HG03439 (cell line): Measurements from ENCODE around the gene DNAJA1.
"Not testable (repeated sequence)": the region's sequence is repeated elsewhere in the genome, so short reads cannot be mapped to it uniquely, and the experiment has no call there.

Experiments used
- ATAC-seq: cut with Tn5 transposase; IDR thresholded peaks from one replicate; pipeline ENCODE4 v1.9.1; 2021; ENCODE audit warnings: mild to moderate bottlenecking, moderate library complexity; ENCODE audit not compliant: unreplicated experiment

Gene DNAJA1

GRCh38 chr9:33024966-33025571, at the start of gene DNAJA1:
Gene DNAJA1, plus strand, starts transcription at chr9:33025273. Its CDS starts 1,212 bp downstream, at chr9:33026485.
- peak; percentile 91 for ATAC-seq

DNA sequence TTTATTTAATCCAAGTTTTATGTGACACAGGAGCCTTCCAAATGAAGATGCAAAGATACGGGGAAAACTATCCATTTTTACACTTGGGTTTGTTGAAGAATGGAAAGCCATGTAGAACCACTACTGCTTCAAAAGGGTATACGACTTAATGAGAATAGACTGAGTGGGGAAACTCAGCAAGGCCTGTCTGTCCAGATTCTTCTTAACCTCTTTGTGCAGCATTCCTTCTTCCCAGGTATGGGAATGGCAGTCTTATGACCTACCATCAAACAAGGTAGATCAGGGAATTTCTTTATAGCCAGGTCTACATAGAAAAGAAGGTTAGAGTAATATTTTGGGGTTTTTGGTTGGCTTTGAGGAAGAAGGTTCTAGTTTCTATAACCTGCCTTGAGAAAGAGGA, 47.0 kb upstream of the DNAJA1 start:
- no peak for ATAC-seq

- no peak for ATAC-seq
Observed at GRCh38 chr9:32986971-32987370, 38.1 kb upstream of the DNAJA1 start.

DNA sequence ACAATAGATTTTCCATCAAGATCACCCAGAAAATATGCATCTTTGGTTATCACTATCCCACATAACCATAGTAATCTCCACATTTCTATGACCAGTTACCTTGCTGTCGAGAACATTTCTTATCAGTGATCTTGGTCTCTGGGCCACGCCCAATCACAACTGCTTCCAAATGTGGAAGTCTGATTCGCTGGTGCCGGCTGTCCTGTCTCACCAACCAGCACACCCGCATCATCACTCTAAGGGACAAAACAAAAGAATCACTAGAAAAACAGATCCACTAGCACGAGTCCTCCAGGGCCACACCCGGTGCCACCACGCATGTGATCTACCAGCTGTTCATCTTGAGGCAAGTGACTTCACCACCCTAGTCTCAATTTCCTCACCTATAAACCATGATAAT, 35.4 kb upstream of the DNAJA1 start:
- ATAC-seq = no peak

DNA sequence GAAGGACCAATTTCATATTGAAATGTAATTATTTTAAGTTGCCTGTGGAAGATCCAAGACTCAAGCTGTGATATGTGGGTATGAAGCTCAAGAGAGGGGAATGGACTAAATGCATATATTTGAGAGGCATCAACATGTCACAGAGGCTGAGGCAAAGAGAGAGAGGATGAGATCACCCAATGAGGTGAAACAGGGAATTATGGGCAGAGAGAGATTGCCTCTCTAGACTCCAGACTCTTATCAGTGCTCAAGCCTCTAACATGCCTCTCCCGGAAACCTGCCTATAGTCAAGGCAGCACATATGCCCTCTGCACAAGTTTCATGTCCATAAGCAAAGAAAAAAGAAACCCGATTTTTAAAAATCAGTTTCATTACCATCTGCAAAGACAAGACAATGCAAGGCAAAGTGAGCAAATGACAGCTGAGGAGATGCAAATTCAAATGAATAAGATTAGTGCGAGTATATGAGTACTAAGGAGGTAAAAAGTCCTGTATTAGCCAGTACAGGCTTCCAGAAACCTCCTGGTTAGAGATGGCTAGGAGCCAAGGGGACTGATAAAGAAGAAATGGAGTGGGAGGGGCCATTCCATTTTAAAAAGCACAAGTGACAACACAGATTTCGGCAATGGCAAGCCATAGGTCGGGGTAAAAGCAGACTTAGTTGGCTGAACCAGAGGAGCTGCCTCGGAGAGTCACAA, 33.0 kb upstream of the DNAJA1 start:
- ATAC-seq = no peak

- ATAC-seq = no peak
Observed at GRCh38 chr9:32992595-32993238, 32.4 kb upstream of the DNAJA1 start.

DNA sequence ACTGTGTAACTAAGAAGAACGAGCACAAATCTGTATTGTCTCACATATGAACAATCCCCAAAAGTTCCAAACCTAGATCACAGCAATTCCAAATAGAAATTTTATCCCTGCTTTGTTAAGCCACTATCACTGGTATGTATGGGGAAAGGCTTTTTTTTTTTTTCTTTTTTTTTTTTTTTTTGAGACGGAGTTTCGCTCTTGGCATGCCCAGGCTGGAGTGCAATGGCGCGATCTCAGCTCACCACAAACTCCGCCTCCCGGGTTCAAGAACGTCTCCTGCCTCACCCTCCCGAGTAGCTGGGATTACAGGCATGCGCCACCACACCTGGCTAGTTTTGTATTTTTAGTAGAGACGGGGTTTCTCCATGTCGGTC, 24.4 kb upstream of the DNAJA1 start:
- ATAC-seq = not testable (repeated sequence)

DNA sequence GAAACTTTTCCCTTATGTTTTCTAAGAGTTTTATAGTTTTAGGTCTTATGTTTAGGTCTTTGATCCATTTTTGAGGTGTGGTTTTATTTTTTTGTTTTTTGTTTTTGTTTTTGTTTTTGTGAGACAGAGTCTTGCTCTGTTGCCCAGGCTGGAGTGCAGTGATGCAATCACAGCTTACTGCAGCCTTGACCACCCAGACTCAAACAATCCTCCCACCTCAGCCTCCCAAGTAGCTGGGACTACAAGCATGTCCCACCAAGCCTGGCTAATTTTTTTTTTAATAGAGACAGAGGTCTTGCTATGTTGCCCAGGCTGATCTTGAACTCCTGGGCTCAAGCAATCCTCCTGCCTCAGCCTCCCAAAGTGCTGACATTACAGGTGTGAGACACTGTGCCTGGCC, 19.7 kb upstream of the DNAJA1 start:
- ATAC-seq = not testable (repeated sequence)

DNA sequence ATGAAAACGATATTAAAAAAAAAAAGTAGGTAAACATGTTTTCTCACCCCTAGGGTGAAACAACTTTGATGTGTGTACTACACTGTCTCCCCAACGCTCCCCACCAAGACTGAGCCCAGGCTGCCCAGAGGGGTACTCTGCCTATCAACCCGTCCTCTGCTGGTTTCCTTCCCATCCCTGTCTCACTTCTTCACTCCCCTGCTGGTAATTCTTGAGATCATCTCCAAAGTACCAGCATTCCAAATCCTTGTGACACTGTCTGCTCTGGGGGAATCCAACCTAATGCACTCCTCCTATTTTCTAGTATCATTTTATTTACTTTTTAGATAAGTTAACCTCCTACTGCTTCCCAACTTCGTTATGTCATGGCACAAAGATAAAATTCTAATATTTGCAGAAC, 17.3 kb upstream of the DNAJA1 start:
- no peak for ATAC-seq

- no peak for ATAC-seq
Observed at GRCh38 chr9:33011831-33012230, 13.2 kb upstream of the DNAJA1 start.

DNA sequence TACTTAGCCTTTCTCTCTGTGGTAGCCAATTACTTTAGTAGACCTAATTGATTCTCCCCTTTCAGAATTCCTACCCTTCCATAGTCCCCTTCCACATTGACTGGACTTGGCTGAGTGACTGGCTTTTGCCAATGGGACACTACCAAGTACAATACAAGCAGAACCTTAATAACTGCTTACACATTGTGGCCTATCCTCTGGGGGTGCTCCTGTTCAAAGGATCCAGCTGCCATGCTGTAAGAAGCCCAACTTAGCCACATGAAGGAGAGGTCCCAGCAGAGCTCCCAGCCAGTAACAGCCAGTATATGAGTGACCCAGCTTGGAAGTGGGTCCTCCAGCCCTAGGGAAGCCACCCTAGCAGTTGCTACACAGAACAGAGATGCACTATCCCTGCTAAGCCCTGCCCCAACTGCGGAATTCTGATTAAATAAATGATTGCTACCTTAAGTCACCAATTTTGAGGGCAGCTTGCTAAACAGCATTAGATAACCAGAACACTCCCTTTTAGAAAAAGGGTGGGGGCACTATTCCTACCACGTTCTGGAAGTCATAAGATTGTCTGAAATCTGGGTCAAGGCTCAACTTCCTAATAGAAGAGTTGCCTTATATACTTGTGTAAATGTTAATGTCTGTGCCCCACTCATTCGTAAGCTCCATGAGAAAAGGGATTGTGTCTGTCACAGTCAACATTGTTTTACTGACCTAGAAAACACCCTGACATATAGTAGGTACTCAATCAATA, 12.6 kb upstream of the DNAJA1 start:
- no peak for ATAC-seq

- no peak for ATAC-seq
Observed at GRCh38 chr9:33013962-33014664, 11.0 kb upstream of the DNAJA1 start.

- no peak for ATAC-seq
Observed at GRCh38 chr9:33014665-33015014, 10.4 kb upstream of the DNAJA1 start.

DNA sequence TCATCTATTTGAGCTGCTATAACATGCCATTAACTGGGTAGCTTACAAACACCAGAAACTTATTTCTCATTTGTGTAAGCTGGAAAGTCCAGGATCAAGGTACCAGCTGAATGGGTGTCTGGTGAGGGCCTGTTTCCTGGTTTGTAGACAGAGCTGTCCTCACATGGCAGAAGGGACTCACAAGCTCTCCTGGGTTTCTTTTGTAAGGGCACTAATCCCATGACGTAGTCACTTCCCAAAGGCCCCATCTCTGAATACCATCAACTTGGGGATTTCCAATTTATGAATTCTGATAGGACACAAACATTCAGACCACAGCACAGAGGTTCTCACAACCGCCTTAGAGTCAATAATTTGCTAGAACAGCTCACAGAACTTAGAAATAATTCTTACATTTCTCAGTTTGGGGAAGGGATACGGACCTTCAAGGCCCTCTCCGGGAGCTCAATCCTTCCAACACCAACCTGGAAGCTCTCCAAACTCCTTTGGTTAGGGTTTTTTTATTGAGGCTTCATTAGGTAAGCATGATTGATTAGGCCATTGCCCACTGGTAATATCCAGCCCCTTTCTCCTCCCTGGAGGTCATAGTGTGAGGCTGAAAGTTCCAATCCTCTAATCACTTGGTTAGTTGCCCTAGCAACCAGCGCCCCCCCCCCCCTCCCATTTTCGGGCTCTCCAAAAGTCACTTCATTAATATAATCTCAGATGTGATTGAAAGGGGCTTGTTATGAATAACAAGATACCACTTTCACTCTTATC, 7.6 kb upstream of the DNAJA1 start:
- ATAC-seq = no peak

DNA sequence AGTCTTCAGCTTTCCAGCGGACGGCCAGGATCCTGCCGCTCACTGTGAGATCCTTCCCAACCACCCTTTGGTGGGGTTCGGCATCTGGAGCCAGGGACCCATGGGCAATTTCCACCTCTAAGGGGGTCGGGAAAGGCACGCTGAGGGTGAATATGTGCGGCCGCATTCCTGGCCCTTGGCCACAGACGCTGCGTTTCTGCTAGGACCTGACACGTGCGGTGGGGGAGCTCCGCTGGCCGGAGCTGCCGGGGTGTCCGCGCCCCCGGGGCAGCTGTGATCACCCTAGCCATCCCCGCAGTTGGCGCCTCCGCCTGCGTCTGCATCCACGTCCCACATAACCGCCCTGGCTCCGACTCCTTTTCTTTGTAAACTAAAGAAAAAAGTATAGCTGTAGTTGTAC, 5.3 kb upstream of the DNAJA1 start:
- no peak for ATAC-seq

GRCh38 chr9:33022303-33022702, 2.8 kb upstream of the DNAJA1 start:
- no peak for ATAC-seq

DNA sequence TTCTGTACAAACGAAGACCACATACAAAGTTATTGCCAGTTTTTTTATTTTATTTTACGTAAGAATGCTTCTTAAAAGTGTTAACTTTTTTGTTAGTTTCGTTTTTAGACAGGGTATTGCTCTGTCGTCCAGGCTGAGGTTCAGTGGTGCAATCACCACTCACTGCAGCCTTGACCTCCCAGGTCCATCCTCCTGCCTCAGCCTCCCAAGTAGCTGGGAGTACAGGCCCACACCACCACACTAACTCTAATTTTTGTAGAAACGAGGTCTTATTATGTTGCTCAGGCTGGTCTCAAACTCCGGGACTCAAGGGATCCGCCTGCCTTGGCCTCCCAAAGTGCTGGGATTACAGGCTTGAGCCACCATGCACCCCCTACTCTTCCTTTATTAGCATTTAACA, 2.3 kb upstream of the DNAJA1 start:
- no peak for ATAC-seq

- ATAC-seq = no peak
Observed at GRCh38 chr9:33023661-33024060, 1.4 kb upstream of the DNAJA1 start.

DNA sequence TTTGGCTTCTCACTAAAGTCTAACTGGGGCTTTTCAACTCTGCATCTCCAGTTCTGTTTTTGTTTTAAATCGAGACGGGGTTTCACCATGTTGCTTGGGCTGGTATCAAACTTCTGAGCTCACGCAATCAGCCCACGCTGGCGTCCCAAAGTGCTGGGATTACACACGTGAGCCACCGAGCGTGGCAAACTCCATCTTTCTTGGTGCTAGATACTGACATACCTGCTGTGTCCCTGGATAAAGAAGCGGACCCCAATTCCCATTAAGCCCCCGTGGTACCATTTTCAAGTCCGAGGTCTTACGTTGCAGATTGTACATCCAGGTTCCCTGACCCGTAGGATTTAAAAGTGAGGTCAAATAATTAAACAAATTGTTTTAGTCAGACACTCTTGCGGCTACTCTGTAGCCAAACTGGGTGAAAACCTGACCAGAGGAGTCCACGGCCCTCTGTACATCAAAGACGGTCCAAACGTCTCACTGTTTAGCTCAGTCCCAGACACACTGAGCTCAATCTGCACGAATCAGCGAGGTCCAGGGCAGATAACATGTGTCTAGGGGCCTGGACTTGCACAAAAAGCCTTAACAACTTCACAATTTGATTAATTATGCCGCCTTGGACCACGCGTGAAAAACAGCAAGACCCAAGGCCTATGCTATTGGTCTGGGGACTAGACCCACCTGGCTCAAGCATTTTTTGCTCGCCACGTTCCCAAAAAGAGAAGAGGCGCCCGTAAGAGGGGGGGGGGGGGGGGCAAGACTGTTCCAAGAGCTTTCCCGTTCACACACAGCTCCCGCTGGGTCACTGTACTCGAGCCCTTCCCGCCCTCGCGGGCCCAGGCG, 727 bp upstream of the DNAJA1 start:
- no peak for ATAC-seq
